GM08714 (cell line): ENCODE results near the gene CLSTN1.

Experiments
- H3K4me3 ChIP-seq: fragments of 200-500 bp; sonication (Bioruptor generic); 2 replicates; pipeline ENCODE4 v1.5.1; 2014; ENCODE audit warnings: mild to moderate bottlenecking, low read length, inconsistent platforms
- ZNF274 ChIP-seq: IDR thresholded peaks from 2 replicates; pipeline ENCODE4 v1.6.1; 2012; ENCODE audit warnings: mild to moderate bottlenecking, low read depth, low read length

Gene CLSTN1

DNA sequence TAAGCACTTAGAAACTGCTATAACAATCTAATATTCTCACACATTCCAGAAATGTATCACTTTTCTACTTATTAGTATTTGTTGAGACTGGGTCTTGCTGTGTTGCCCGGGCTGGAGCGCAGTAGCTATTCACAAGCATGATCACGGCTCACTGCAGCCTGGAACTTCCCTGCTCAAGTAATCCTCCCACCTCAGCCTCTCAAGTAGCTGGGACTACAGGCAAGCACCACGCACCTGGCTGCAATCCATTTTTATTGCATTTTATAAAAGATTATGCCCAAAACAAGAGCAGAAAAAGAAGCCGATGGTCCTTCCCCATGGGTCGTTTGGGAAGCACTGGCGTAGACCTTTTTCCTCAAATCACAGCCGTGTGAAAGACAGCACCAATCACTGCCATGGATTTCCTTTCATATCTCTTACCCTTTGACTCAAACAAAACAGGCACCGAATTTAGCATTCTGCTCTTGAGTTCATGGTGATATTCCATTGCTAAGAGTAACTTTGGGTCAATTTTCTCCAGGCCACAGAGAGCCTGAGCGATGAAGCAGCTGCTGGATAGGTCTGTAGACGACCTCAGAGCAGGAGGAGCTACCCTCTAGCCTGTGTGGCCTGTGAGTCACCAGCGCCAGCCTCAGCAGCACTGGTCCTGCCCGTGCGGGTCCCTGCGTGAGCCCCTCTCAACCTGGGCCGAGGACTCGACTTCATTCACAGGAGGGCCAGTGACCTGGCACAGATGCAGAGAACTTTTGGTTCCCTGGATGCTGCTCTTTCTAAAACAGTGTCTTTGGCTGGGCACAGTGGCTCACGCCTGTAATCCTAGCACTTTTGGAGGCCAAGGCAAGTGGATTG lies 91.4 kb downstream of the CLSTN1 start:
- TF ChIP-seq ZNF274, result no peak
- no peak overlapping the region for H3K4me3 ChIP-seq

DNA sequence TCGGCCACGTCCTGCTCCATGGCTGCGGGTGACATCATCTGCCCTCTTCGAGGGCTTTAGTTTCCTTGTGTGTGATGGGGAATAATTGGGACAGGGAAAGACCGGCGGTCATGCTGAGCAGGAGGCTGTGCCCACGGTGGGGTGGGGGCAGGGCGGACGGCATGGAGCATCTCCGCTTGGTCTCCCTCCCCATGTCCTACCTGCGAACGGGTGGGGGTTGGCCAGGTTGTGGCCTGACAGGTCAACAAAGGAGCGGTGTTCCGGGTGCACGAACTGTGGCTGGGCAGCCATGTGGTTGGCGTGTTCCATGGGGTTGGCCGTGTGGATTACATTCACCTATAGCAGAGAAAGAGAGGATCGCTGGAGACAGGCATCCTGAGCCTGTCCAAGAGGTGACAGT lies 92.2 kb downstream of the CLSTN1 start:
- no peak for TF ChIP-seq ZNF274
- no peak overlapping the region for H3K4me3 ChIP-seq

GRCh38 chr1:9731051-9731537 lies 92.7 kb downstream of the CLSTN1 start:
- no peak for TF ChIP-seq ZNF274
- no peak overlapping the region for H3K4me3 ChIP-seq

- TF ChIP-seq ZNF274, result no peak
- H3K4me3 ChIP-seq, result no peak overlapping the region
These were observed 93.5 kb downstream of the CLSTN1 start for GRCh38 chr1:9730096-9730901.

- no peak overlapping the region for H3K4me3 ChIP-seq
- no peak for TF ChIP-seq ZNF274
These were observed 94.2 kb downstream of the CLSTN1 start for GRCh38 chr1:9729523-9729922.

DNA sequence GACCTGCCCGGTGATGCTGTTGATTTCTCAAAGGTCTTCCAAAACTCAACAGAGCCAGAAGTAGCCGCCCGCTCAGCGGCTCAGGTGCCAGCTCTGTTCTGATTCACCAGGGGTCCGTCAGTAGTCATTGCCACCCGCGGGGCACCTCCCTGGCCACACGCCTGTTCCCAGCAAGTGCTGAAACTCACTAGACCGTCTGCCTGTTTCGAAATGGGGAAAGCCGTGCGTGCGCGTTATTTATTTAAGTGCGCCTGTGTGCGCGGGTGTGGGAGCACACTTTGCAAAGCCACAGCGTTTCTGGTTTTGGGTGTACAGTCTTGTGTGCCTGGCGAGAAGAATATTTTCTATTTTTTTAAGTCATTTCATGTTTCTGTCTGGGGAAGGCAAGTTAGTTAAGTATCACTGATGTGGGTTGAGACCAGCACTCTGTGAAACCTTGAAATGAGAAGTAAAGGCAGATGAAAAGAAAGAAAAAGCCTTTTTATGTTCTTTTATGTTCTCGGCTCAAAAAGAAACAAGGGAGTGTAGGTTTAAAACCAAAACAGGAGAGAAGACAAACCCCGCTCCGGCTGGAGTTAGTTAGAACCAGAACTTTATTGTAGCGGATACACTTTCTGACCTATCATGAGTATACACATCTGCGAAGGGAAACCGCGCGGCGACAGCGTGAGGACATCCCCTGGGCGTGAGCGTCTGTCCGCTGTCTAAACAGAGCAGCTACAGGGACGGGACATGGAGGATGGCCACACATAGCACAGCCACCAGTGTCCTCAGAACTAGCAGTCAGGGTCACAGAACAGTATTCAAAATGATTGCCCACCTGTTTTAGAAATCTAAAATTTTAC lies 95.1 kb downstream of the CLSTN1 start:
- no peak overlapping the region for H3K4me3 ChIP-seq
- no peak for TF ChIP-seq ZNF274

DNA sequence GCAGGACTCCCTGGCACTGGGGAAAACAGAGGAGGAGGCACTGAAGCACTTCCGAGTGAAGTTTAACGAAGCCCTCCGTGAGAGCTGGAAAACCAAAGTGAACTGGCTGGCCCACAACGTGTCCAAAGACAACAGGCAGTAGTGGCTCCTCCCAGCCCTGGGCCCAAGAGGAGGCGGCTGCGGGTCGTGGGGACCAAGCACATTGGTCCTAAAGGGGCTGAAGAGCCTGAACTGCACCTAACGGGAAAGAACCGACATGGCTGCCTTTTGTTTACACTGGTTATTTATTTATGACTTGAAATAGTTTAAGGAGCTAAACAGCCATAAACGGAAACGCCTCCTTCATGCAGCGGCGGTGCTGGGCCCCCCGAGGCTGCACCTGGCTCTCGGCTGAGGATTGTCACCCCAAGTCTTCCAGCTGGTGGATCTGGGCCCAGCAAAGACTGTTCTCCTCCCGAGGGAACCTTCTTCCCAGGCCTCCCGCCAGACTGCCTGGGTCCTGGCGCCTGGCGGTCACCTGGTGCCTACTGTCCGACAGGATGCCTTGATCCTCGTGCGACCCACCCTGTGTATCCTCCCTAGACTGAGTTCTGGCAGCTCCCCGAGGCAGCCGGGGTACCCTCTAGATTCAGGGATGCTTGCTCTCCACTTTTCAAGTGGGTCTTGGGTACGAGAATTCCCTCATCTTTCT lies 96.7 kb downstream of the CLSTN1 start:
- H3K4me3 ChIP-seq, result no peak overlapping the region
- no peak for TF ChIP-seq ZNF274

DNA sequence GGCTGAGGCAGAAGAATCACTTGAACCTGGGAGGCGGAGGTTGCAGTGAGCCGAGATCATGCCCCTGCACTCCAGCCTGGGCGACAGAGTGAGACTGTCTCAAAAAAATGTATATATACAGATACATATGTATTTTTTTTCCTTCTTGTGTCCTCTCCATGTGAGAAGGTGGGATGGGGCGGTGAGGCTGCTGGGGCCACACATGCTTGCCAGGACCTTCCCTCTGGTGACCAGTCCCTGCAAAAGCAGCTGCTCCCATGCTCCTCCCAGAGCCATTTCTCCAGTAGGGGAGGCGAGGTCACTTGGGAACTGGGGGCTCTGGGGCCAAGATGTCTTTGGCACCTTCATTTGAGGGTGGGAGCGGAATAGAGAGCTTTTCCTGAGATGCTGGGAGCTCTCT lies 97.4 kb downstream of the CLSTN1 start:
- H3K4me3 ChIP-seq, result no peak overlapping the region
- no peak for TF ChIP-seq ZNF274

DNA sequence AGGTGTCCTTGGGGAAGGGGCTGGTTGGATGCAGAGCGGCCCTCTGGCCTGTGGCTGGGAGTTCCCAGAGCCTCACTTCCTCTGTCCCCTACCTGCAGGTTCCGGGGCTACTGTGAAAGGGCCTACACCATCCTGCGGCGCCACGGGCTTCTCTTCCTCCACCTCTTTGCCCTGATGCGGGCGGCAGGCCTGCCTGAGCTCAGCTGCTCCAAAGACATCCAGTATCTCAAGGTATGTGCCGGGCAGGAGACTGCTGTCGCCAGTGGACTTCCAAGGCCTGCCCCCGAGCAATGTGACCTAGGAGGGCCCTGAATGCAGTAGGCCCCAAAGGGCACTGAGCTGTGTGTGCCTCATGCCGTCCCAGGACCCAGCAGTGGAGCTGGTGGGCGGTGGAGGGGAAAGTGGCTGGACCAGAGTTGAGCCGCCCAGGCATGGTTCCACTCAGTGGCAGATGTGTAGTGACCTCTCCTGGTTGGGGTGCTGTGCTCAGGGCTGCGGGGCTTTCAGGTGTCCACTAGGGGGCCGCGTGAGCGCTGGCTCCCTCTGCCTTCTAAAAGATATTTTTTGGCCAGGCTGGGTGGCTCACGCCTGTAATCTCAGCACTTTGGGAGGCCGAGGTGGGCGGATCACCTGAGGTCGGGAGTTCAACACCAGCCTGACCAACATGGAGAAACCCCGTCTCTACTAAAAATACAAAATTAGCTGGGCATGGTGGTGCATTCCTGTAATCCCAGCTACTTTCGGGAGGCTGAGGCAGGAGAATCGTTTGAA lies 98.9 kb downstream of the CLSTN1 start:
- no peak for TF ChIP-seq ZNF274
- H3K4me3 ChIP-seq, result no peak overlapping the region

GRCh38 chr1:9723926-9724325 lies 99.8 kb downstream of the CLSTN1 start:
- no peak for TF ChIP-seq ZNF274
- no peak overlapping the region for H3K4me3 ChIP-seq

DNA sequence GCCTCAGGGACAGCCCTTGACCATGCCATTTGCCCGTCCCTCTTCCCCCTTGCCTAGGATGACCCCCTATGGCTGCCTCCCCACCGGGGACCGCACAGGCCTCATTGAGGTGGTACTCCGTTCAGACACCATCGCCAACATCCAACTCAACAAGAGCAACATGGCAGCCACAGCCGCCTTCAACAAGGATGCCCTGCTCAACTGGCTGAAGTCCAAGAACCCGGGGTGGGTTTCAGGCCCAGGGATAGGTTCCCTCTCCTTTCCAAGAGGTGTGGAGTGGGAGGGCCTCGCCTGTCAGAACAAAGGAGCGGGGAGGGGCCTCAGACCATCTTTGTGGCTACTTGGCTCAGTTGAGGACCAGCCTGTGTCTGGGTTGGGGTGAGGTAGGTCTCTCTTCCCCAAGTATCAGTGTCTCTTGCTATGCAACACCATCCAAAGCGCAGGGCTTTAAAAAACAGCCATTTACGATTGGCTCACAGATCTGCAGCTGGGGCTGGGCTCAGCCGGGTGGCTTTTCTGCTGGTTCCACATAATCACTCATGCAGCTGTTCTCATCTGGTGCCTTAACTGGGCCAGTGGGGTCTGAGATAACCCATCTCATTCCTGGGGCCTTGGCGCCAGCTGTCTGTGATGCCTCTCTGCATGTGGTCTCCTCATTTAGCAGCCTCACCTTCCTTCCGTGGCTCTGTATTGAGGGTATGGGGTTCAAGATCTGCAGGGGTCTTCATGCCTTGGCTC lies 100.5 kb downstream of the CLSTN1 start:
- no peak for TF ChIP-seq ZNF274
- no peak overlapping the region for H3K4me3 ChIP-seq

GRCh38 chr1:9722378-9722749 lies 101.4 kb downstream of the CLSTN1 start:
- no peak for TF ChIP-seq ZNF274
- H3K4me3 ChIP-seq, result no peak overlapping the region
